Hepatocyte (in vitro differentiated cells): Measurements from ENCODE around the gene SLC2A13. TPM values are rescaled to one million over a fixed set of nuclear protein-coding genes. Genes with fewer than 3 reads are reported as not detected.

Experiments used
- DNase-seq: peaks from one replicate; pipeline ENCODE4 v3.0.0-alpha.2; 2016; ENCODE audit warnings: low spot score
- H2AFZ ChIP-seq: fragments of 200-600 bp; sonication (generic); 2 replicates; pipeline ENCODE4 v1.6.0; 2016; ENCODE audit warnings: antibody characterized with exemption, mild to moderate bottlenecking
- H3K27ac ChIP-seq: fragments of 200-600 bp; sonication (generic); 2 replicates; pipeline ENCODE4 v1.5.1; 2016; ENCODE audit warnings: mild to moderate bottlenecking
- H3K27me3 ChIP-seq: fragments of 200-600 bp; sonication (generic); 2 replicates; pipeline ENCODE4 v1.6.1; 2016
- H3K36me3 ChIP-seq: fragments of 200-600 bp; sonication (generic); replicated peaks from 2 replicates; pipeline ENCODE4 v1.5.1; 2016; ENCODE audit warnings: low read depth; ENCODE audit not compliant: insufficient read depth
- H3K4me1 ChIP-seq: fragments of 200-600 bp; sonication (generic); 2 replicates; pipeline ENCODE4 v1.5.1; 2016; ENCODE audit warnings: mild to moderate bottlenecking, moderate library complexity; ENCODE audit not compliant: insufficient read depth
- H3K4me2 ChIP-seq: fragments of 200-600 bp; sonication (generic); 2 replicates; pipeline ENCODE4 v1.6.0; 2016
- H3K4me3 ChIP-seq: fragments of 200-600 bp; sonication (generic); 2 replicates; pipeline ENCODE4 v1.5.1; 2016; ENCODE audit warnings: mild to moderate bottlenecking
- H3K79me2 ChIP-seq: fragments of 200-600 bp; sonication (generic); 2 replicates; pipeline ENCODE4 v1.6.0; 2017; ENCODE audit warnings: mild to moderate bottlenecking
- H3K9me2 ChIP-seq: fragments of 200-600 bp; sonication (generic); replicated peaks from 2 replicates; pipeline ENCODE4 v1.6.0; 2017; ENCODE audit warnings: mild to moderate bottlenecking; ENCODE audit not compliant: insufficient read depth
- H3K9me3 ChIP-seq: fragments of 200-600 bp; sonication (generic); 2 replicates; pipeline ENCODE4 v1.5.1; 2016; ENCODE audit warnings: low read depth, mild to moderate bottlenecking
- H4K20me1 ChIP-seq: fragments of 200-600 bp; sonication (generic); 2 replicates; pipeline ENCODE4 v1.6.0; 2016; ENCODE audit warnings: mild to moderate bottlenecking; ENCODE audit not compliant: insufficient read depth, poor library complexity, severe bottlenecking
- EZH2 ChIP-seq: fragments of 200-600 bp; sonication (generic); IDR thresholded peaks from 2 replicates; pipeline ENCODE4 v1.6.1; 2016; ENCODE audit warnings: antibody characterized with exemption, mild to moderate bottlenecking, borderline replicate concordance
- EZH2phosphoT487 ChIP-seq: fragments of 200-600 bp; sonication (generic); IDR thresholded peaks from one replicate; pipeline ENCODE4 v1.6.1; 2018; ENCODE audit warnings: antibody characterized with exemption, mild to moderate bottlenecking, low read depth, moderate library complexity; ENCODE audit not compliant: unreplicated experiment, severe bottlenecking
- WGBS: methylation state at CpG from one replicate; pipeline ENCODE4 v1.1.6; 2016; ENCODE audit warnings: low lambda C conversion rate; ENCODE audit errors: missing lambda C conversion rate; 5-methylcytosine and 5-hydroxymethylcytosine counted together
- polyA plus RNA-seq: library from polyadenylated mRNA; unstranded; fragments of >200 nt; fragmentation: Nextera tagmentation; extraction: Ambion mirVana; gene quantifications from 2 replicates; pipeline ENCODE4 v1.2.1, GENCODE V29; 2016
- total RNA-seq: library from RNA; depleted of rRNA; stranded (reverse); fragments of >200 nt; gene quantifications from 2 replicates; pipeline ENCODE4 v1.2.3, GENCODE V29; 2014
- TF ChIP-seq, protein P1 (sequence below): fragments of 200-600 bp; sonication (generic); IDR thresholded peaks from 2 replicates; pipeline ENCODE4 v1.5.1; 2016; ENCODE audit warnings: antibody characterized with exemption, mild to moderate bottlenecking; ENCODE audit not compliant: poor library complexity

SLC2A13 gene
- total and polyA plus RNA-seq, 2 experiments from 2014 or later, result 12.1 to 21.1 TPM

DNA sequence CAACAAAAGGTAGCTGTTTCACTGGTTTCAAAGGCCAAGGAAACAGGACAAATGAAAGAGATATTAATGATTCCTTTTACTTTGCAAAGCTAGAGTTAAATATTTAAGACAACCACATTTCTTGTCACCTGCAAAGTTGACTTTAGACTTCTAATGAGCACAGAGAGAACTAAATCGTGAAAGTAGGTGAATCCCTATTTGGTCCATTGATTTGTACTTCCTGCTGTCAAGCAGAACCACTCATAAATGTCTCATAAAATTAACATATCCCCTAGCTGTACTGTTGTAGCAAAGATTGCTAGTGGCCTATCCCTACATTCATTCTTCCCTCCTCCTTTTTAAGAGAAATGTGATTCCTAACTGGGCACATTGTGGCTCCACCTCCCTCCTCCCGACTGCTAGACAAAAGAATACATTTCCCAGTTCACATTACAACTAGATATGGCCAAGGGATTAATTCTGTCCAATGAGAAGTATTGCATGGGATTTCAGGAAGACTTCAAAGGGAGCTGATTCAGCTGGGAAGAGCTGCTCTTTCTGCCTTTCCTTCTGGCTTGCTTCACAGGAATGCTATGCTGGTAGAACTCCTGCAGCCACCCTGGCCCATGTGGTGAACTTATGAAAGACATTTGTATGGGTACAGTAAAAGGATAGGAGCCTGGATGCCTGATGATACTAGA is 258.8 kb downstream of the SLC2A13 start:
- H3K27me3 ChIP-seq, result no peaks in the 10 kb centered on the region
- WGBS, result 26% methylated on average over 2 of the region's 2 CpGs
- no peak overlapping the region for H3K27ac ChIP-seq

DNA sequence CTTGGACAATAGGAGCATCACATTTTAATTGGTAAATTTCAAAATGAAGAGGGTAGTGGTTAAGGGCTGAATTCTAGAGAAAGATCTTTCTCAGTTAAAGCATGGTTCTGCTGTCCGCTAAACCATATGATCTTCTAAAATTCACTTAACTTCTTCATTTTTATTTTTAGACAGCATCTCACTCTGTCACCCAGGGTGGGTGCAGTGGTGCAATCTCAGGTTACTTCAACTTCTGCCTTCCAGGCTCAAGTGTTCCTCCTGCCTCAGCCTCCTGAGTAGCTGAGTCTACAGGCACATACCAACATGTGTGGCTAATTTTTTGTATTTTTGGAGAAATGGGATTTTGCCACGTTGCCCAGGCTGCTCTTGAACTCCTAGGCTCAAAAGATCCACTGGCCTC is 259.6 kb downstream of the SLC2A13 start:
- H4K20me1 ChIP-seq, result no peaks in the 10 kb centered on the region
- H3K9me2 ChIP-seq, result no peaks in the 10 kb centered on the region
- WGBS, result 95% methylated on average over 2 of the region's 2 CpGs
- H3K27ac ChIP-seq, result no peak overlapping the region
- H3K4me3 ChIP-seq, result no peak overlapping the region
- H3K4me2 ChIP-seq, result no peak overlapping the region
- H3K9me3 ChIP-seq, result no peaks in the 10 kb centered on the region
- no peak for TF ChIP-seq EZH2phosphoT487
- TF ChIP-seq EZH2, result no peak
- TF ChIP-seq, protein P1, sequence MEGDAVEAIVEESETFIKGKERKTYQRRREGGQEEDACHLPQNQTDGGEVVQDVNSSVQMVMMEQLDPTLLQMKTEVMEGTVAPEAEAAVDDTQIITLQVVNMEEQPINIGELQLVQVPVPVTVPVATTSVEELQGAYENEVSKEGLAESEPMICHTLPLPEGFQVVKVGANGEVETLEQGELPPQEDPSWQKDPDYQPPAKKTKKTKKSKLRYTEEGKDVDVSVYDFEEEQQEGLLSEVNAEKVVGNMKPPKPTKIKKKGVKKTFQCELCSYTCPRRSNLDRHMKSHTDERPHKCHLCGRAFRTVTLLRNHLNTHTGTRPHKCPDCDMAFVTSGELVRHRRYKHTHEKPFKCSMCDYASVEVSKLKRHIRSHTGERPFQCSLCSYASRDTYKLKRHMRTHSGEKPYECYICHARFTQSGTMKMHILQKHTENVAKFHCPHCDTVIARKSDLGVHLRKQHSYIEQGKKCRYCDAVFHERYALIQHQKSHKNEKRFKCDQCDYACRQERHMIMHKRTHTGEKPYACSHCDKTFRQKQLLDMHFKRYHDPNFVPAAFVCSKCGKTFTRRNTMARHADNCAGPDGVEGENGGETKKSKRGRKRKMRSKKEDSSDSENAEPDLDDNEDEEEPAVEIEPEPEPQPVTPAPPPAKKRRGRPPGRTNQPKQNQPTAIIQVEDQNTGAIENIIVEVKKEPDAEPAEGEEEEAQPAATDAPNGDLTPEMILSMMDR, result no peak
- no peak for DNase-seq
- H3K36me3 ChIP-seq, result no peaks in the 10 kb centered on the region
- no peaks in the 10 kb centered on the region for H3K4me1 ChIP-seq
- H3K79me2 ChIP-seq, result no peaks in the 10 kb centered on the region
- no peak overlapping the region for H2AFZ ChIP-seq
- H3K27me3 ChIP-seq, result no peaks in the 10 kb centered on the region

More for the DNA sequence above, 258.8 kb downstream of the SLC2A13 start:
- H3K36me3 ChIP-seq, result no peaks in the 10 kb centered on the region
- no peaks in the 10 kb centered on the region for H3K79me2 ChIP-seq
- no peaks in the 10 kb centered on the region for H3K9me2 ChIP-seq
- DNase-seq, result no peak
- no peak overlapping the region for H3K4me2 ChIP-seq
- no peaks in the 10 kb centered on the region for H4K20me1 ChIP-seq
- no peaks in the 10 kb centered on the region for H3K9me3 ChIP-seq
- no peak overlapping the region for H3K4me3 ChIP-seq
- H3K4me1 ChIP-seq, result no peaks in the 10 kb centered on the region
- H2AFZ ChIP-seq, result no peak overlapping the region
- TF ChIP-seq EZH2, result no peak
- TF ChIP-seq, protein P1, result no peak
- no peak for TF ChIP-seq EZH2phosphoT487

DNA sequence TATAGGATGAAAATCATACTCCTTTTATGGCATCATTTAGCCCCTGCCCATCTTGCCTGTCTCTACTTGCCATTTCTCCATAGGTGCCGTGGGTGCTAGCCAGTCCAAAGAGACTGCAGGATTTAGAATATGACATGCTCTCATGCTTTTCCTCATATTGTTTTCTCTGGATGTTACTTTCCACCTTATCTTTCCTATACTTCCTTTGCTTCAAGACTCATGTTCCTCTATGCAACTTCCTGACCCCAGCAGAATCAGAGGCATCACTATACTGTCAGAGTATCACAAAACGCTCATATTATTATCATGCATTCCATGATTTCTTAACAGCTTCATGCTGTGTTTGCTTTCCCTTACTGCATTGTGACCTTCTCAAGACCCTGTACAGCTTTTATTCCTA is 265.5 kb downstream of the SLC2A13 start:
- no peak overlapping the region for H2AFZ ChIP-seq
- WGBS, result 96% methylated on average over 2 of the region's 2 CpGs
- no peak overlapping the region for H3K27ac ChIP-seq
- H3K36me3 ChIP-seq, result no peaks in the 10 kb centered on the region
- no peaks in the 10 kb centered on the region for H3K9me3 ChIP-seq
- H3K4me3 ChIP-seq, result no peak overlapping the region
- H4K20me1 ChIP-seq, result no peaks in the 10 kb centered on the region
- TF ChIP-seq, protein P1, result no peak
- TF ChIP-seq EZH2 (no peak), EZH2phosphoT487 (no peak)
- DNase-seq, result no peak
- no peaks in the 10 kb centered on the region for H3K9me2 ChIP-seq
- H3K79me2 ChIP-seq, result no peaks in the 10 kb centered on the region
- H3K4me2 ChIP-seq, result no peak overlapping the region
- no peaks in the 10 kb centered on the region for H3K27me3 ChIP-seq
- H3K4me1 ChIP-seq, result no peaks in the 10 kb centered on the region
